Measurements from ENCODE around the gene FBXO34. TPM values are rescaled to one million over a fixed set of nuclear protein-coding genes. Genes with fewer than 3 reads are reported as not detected.
"Not testable (repeated sequence)": the region's sequence is repeated elsewhere in the genome, so short reads cannot be mapped to it uniquely, and the experiment has no call there.

The FBXO34 gene
- total RNA-seq, 1 donor from 2014 or later, result 25.3 TPM

- intact Hi-C loops (cut with micrococcal nuclease), result loop anchor here (1.0 to 5.0 kb wide), 8 partner anchors 12 to 1688 kb away; partner anchors contain the start of genes ATG14 and FBXO34
- Mint-ChIP-seq H3K27me3 (no peaks in the 10 kb centered on the region), H3K4me1 (peaks cover 31% of the 10 kb centered on the region), H3K4me3 (peak overlapping the region; percentile 72), H3K36me3 (ENCODE audit: low read depth) (peaks cover 51% of the 10 kb centered on the region), H3K27ac (peak overlapping the region; percentile 95), H3K9me3 (no peaks in the 10 kb centered on the region)
- DNase-seq, result peak; percentile 81
These were observed 102.8 kb downstream of the FBXO34 start for GRCh38 chr14:55373784-55374705.

- Mint-ChIP-seq H3K36me3 (ENCODE audit: low read depth) (peaks cover 47% of the 10 kb centered on the region), H3K27me3 (no peaks in the 10 kb centered on the region), H3K4me3 (peak overlapping the region; percentile 68), H3K9me3 (no peaks in the 10 kb centered on the region), H3K27ac (peak overlapping the region; percentile 95), H3K4me1 (peaks cover 31% of the 10 kb centered on the region)
- DNase-seq, result no peak
- intact Hi-C loops (cut with micrococcal nuclease), result loop anchor here (1.0 to 5.0 kb wide), 7 partner anchors 12 to 1688 kb away; partner anchors contain the start of genes ATG14 and FBXO34
These were observed 103.5 kb downstream of the FBXO34 start for GRCh38 chr14:55374771-55375170.

- Mint-ChIP-seq H3K9me3 (no peaks in the 10 kb centered on the region), H3K4me1 (peaks cover 30% of the 10 kb centered on the region), H3K27ac (no peak overlapping the region), H3K27me3 (no peaks in the 10 kb centered on the region), H3K36me3 (ENCODE audit: low read depth) (peaks cover 54% of the 10 kb centered on the region), H3K4me3 (no peak overlapping the region)
- intact Hi-C loops (cut with micrococcal nuclease), result no loop called here
- DNase-seq, result no peak
These were observed 106.0 kb downstream of the FBXO34 start for GRCh38 chr14:55377236-55377635.

- peak overlapping the region; percentile 82 for H3K27ac Mint-ChIP-seq
- no peak overlapping the region for H3K4me3 Mint-ChIP-seq
- peaks cover 30% of the 10 kb centered on the region for H3K4me1 Mint-ChIP-seq
- H3K36me3 Mint-ChIP-seq (ENCODE audit: low read depth), result peaks cover 66% of the 10 kb centered on the region
- intact Hi-C loops (cut with micrococcal nuclease), result no loop called here
- no peak for DNase-seq
- peaks cover 3% of the 10 kb centered on the region for H3K9me3 Mint-ChIP-seq
- no peaks in the 10 kb centered on the region for H3K27me3 Mint-ChIP-seq
These were observed 109.8 kb downstream of the FBXO34 start for GRCh38 chr14:55381040-55381439.

GRCh38 chr14:55381561-55381960, 110.3 kb downstream of the FBXO34 start:
- Mint-ChIP-seq H3K4me1 (peaks cover 31% of the 10 kb centered on the region), H3K27ac (peak overlapping the region; percentile 77), H3K9me3 (peaks cover 3% of the 10 kb centered on the region), H3K36me3 (ENCODE audit: low read depth) (peaks cover 64% of the 10 kb centered on the region), H3K27me3 (no peaks in the 10 kb centered on the region), H3K4me3 (no peak overlapping the region)
- no peak for DNase-seq
- intact Hi-C loops (cut with micrococcal nuclease), result no loop called here

- no peak for DNase-seq
- intact Hi-C loops (cut with micrococcal nuclease), result no loop called here
- H3K27ac Mint-ChIP-seq, result no peak overlapping the region
- peaks cover 3% of the 10 kb centered on the region for H3K9me3 Mint-ChIP-seq
- H3K36me3 Mint-ChIP-seq (ENCODE audit: low read depth), result peaks cover 61% of the 10 kb centered on the region
- no peaks in the 10 kb centered on the region for H3K27me3 Mint-ChIP-seq
- peaks cover 37% of the 10 kb centered on the region for H3K4me1 Mint-ChIP-seq
- no peak overlapping the region for H3K4me3 Mint-ChIP-seq
These were observed 111.3 kb downstream of the FBXO34 start for GRCh38 chr14:55382483-55382882.

GRCh38 chr14:55383056-55383466, 111.8 kb downstream of the FBXO34 start:
- H3K27ac Mint-ChIP-seq; intact Hi-C loops (cut with micrococcal nuclease); H3K4me3 Mint-ChIP-seq; H3K27me3 Mint-ChIP-seq; H3K9me3 Mint-ChIP-seq; DNase-seq: not testable (repeated sequence)
- Mint-ChIP-seq H3K4me1 (peaks cover 40% of the 10 kb centered on the region), H3K36me3 (ENCODE audit: low read depth) (peaks cover 62% of the 10 kb centered on the region)

GRCh38 chr14:55383541-55384140, 112.4 kb downstream of the FBXO34 start:
- Mint-ChIP-seq H3K27ac (peak overlapping the region; percentile 72), H3K4me1 (peaks cover 44% of the 10 kb centered on the region), H3K27me3 (no peaks in the 10 kb centered on the region), H3K4me3 (no peak overlapping the region), H3K36me3 (ENCODE audit: low read depth) (peaks cover 60% of the 10 kb centered on the region), H3K9me3 (peaks cover 7% of the 10 kb centered on the region)
- intact Hi-C loops (cut with micrococcal nuclease), result no loop called here
- no peak for DNase-seq

GRCh38 chr14:55384536-55384935, 113.3 kb downstream of the FBXO34 start:
- intact Hi-C loops (cut with micrococcal nuclease), result no loop called here
- Mint-ChIP-seq H3K4me1 (peaks cover 51% of the 10 kb centered on the region), H3K36me3 (ENCODE audit: low read depth) (peaks cover 66% of the 10 kb centered on the region), H3K9me3 (peaks cover 7% of the 10 kb centered on the region), H3K27me3 (no peaks in the 10 kb centered on the region), H3K27ac (peak overlapping the region; percentile 67), H3K4me3 (no peak overlapping the region)
- no peak for DNase-seq

GRCh38 chr14:55386037-55386808, 115.0 kb downstream of the FBXO34 start:
- peaks cover 7% of the 10 kb centered on the region for H3K9me3 Mint-ChIP-seq
- peak; percentile 73 for DNase-seq
- peak overlapping the region; percentile 97 for H3K27ac Mint-ChIP-seq
- H3K27me3 Mint-ChIP-seq, result no peaks in the 10 kb centered on the region
- H3K4me3 Mint-ChIP-seq, result peak overlapping the region; percentile 65
- H3K4me1 Mint-ChIP-seq, result peaks cover 52% of the 10 kb centered on the region
- peaks cover 64% of the 10 kb centered on the region for H3K36me3 Mint-ChIP-seq (ENCODE audit: low read depth)
- intact Hi-C loops (cut with micrococcal nuclease), result loop anchor here (1.0 to 2.0 kb wide), 4 partner anchors 12 to 47 kb away; partner anchors contain the start of gene ATG14

GRCh38 chr14:55387121-55387520, 115.9 kb downstream of the FBXO34 start:
- DNase-seq, result no peak
- peak overlapping the region; percentile 97 for H3K27ac Mint-ChIP-seq
- H3K9me3 Mint-ChIP-seq, result peaks cover 7% of the 10 kb centered on the region
- no peaks in the 10 kb centered on the region for H3K27me3 Mint-ChIP-seq
- peak overlapping the region; percentile 46 for H3K4me3 Mint-ChIP-seq
- H3K36me3 Mint-ChIP-seq (ENCODE audit: low read depth), result peaks cover 58% of the 10 kb centered on the region
- peaks cover 49% of the 10 kb centered on the region for H3K4me1 Mint-ChIP-seq
- intact Hi-C loops (cut with micrococcal nuclease), result loop anchor here (2.0 kb wide), 1 partner anchor 48 kb away; no protein-coding TSS in a partner anchor

- Mint-ChIP-seq H3K4me1 (peaks cover 45% of the 10 kb centered on the region), H3K36me3 (ENCODE audit: low read depth) (peaks cover 54% of the 10 kb centered on the region), H3K27ac (peak overlapping the region; percentile 84), H3K27me3 (no peaks in the 10 kb centered on the region), H3K9me3 (peaks cover 7% of the 10 kb centered on the region), H3K4me3 (peak overlapping the region; percentile 5)
- no peak for DNase-seq
- intact Hi-C loops (cut with micrococcal nuclease), result no loop called here
These were observed 116.9 kb downstream of the FBXO34 start for GRCh38 chr14:55388160-55388559.

GRCh38 chr14:55389330-55389729, 118.1 kb downstream of the FBXO34 start:
- H3K4me1 Mint-ChIP-seq, result peaks cover 40% of the 10 kb centered on the region

More at GRCh38 chr14:55389330-55389729, 118.1 kb downstream of the FBXO34 start:
- no peak for DNase-seq
- no peak overlapping the region for H3K27ac Mint-ChIP-seq
- peaks cover 7% of the 10 kb centered on the region for H3K9me3 Mint-ChIP-seq
- H3K36me3 Mint-ChIP-seq (ENCODE audit: low read depth), result peaks cover 46% of the 10 kb centered on the region
- intact Hi-C loops (cut with micrococcal nuclease), result no loop called here
- H3K27me3 Mint-ChIP-seq, result no peaks in the 10 kb centered on the region
- H3K4me3 Mint-ChIP-seq, result no peak overlapping the region
